HUES6 (cell line): ENCODE results near the gene RAB25.

ENCODE experiments used
- H3K27ac ChIP-seq: 2 replicates; pipeline ENCODE4 v1.7.0; 2013; ENCODE audit warnings: low read depth, mild to moderate bottlenecking, low read length, inconsistent platforms
- H3K27me3 ChIP-seq: 2 replicates; pipeline ENCODE4 v1.6.1; 2013; ENCODE audit warnings: low read length; ENCODE audit not compliant: control insufficient read depth, insufficient read depth
- H3K36me3 ChIP-seq: 2 replicates; pipeline ENCODE4 v1.6.1; 2013; ENCODE audit warnings: low read length; ENCODE audit not compliant: control insufficient read depth, insufficient read depth
- H3K4me1 ChIP-seq: 2 replicates; pipeline ENCODE4 v1.6.1; 2013; ENCODE audit warnings: low read length; ENCODE audit not compliant: control insufficient read depth, insufficient read depth
- H3K4me3 ChIP-seq: 2 replicates; pipeline ENCODE4 v1.5.1; 2013; ENCODE audit warnings: low read depth, low read length
- H3K9ac ChIP-seq: one replicate; pipeline ENCODE4 v1.6.1; 2013; ENCODE audit warnings: mild to moderate bottlenecking, low read length
- H3K9me3 ChIP-seq: 2 replicates; pipeline ENCODE4 v1.6.1; 2013; ENCODE audit warnings: low read depth, low read length; ENCODE audit not compliant: control insufficient read depth, insufficient read depth

Gene RAB25

GRCh38 chr1:156095906-156096508 is 35.0 kb downstream of the RAB25 start:
- peak overlapping the region; percentile 19 for H3K9ac ChIP-seq

GRCh38 chr1:156096640-156097391 is 35.9 kb downstream of the RAB25 start:
- peaks cover 34% of the 10 kb centered on the region; the same call in 1 of the 2 replicates for H3K4me1 ChIP-seq
- no peak overlapping the region for H3K27ac ChIP-seq
- peaks cover 9% of the 10 kb centered on the region for H3K36me3 ChIP-seq

More at GRCh38 chr1:156095906-156096508, 35.0 kb downstream of the RAB25 start:
- H3K9me3 ChIP-seq: no peaks in the 10 kb centered on the region
- no peak overlapping the region for H3K4me3 ChIP-seq
- no peaks in the 10 kb centered on the region for H3K27me3 ChIP-seq
- H3K4me1 ChIP-seq: peaks cover 29% of the 10 kb centered on the region; the same call in 1 of the 2 replicates
- no peak overlapping the region for H3K27ac ChIP-seq
- peaks cover 13% of the 10 kb centered on the region for H3K36me3 ChIP-seq

GRCh38 chr1:156097499-156098178 is 36.7 kb downstream of the RAB25 start:
- Histone ChIP-seq H3K4me1 (peaks cover 40% of the 10 kb centered on the region; the same call in 1 of the 2 replicates), H3K9me3 (no peaks in the 10 kb centered on the region), H3K27me3 (no peaks in the 10 kb centered on the region), H3K4me3 (no peak overlapping the region), H3K36me3 (peaks cover 9% of the 10 kb centered on the region), H3K27ac (no peak overlapping the region), H3K9ac (no peak overlapping the region)

More at GRCh38 chr1:156096640-156097391, 35.9 kb downstream of the RAB25 start:
- Histone ChIP-seq H3K9me3 (no peaks in the 10 kb centered on the region), H3K9ac (peak overlapping the region; percentile 14), H3K27me3 (no peaks in the 10 kb centered on the region), H3K4me3 (no peak overlapping the region)

- Histone ChIP-seq H3K9me3 (no peaks in the 10 kb centered on the region), H3K36me3 (peaks cover 4% of the 10 kb centered on the region; the same call in 1 of the 2 replicates), H3K4me3 (no peak overlapping the region), H3K27me3 (no peaks in the 10 kb centered on the region), H3K27ac (no peak overlapping the region), H3K4me1 (peaks cover 52% of the 10 kb centered on the region), H3K9ac (no peak overlapping the region)
These were observed 37.8 kb downstream of the RAB25 start for GRCh38 chr1:156098784-156099183.

- no peaks in the 10 kb centered on the region for H3K27me3 ChIP-seq
- peaks cover 57% of the 10 kb centered on the region for H3K4me1 ChIP-seq
- no peak overlapping the region for H3K4me3 ChIP-seq
- no peaks in the 10 kb centered on the region for H3K9me3 ChIP-seq
- H3K36me3 ChIP-seq: no peaks in the 10 kb centered on the region
- no peak overlapping the region for H3K9ac ChIP-seq
- no peak overlapping the region for H3K27ac ChIP-seq
These were observed 38.3 kb downstream of the RAB25 start for GRCh38 chr1:156099282-156099681.

GRCh38 chr1:156100205-156100995 is 39.4 kb downstream of the RAB25 start:
- no peaks in the 10 kb centered on the region for H3K36me3 ChIP-seq
- H3K27ac ChIP-seq: no peak overlapping the region
- peaks cover 68% of the 10 kb centered on the region for H3K4me1 ChIP-seq
- H3K9me3 ChIP-seq: no peaks in the 10 kb centered on the region
- no peak overlapping the region for H3K9ac ChIP-seq
- no peak overlapping the region for H3K4me3 ChIP-seq
- H3K27me3 ChIP-seq: no peaks in the 10 kb centered on the region

- H3K4me1 ChIP-seq: peaks cover 68% of the 10 kb centered on the region
- no peak overlapping the region for H3K9ac ChIP-seq
- H3K4me3 ChIP-seq: no peak overlapping the region
- no peak overlapping the region for H3K27ac ChIP-seq
- H3K9me3 ChIP-seq: no peaks in the 10 kb centered on the region
- H3K36me3 ChIP-seq: no peaks in the 10 kb centered on the region
- H3K27me3 ChIP-seq: no peaks in the 10 kb centered on the region
These were observed 40.9 kb downstream of the RAB25 start for GRCh38 chr1:156101880-156102279.

- peak overlapping the region; percentile 15 for H3K9ac ChIP-seq
- H3K4me1 ChIP-seq: peaks cover 74% of the 10 kb centered on the region
- no peaks in the 10 kb centered on the region for H3K27me3 ChIP-seq
- no peaks in the 10 kb centered on the region for H3K9me3 ChIP-seq
- H3K4me3 ChIP-seq: no peak overlapping the region
- H3K27ac ChIP-seq: no peak overlapping the region
- H3K36me3 ChIP-seq: no peaks in the 10 kb centered on the region
These were observed 41.9 kb downstream of the RAB25 start for GRCh38 chr1:156102633-156103511.

GRCh38 chr1:156103521-156103947 is 42.6 kb downstream of the RAB25 start:
- Histone ChIP-seq H3K9ac (peak overlapping the region; percentile 60), H3K27me3 (no peaks in the 10 kb centered on the region), H3K9me3 (no peaks in the 10 kb centered on the region), H3K27ac (no peak overlapping the region), H3K4me1 (peaks cover 77% of the 10 kb centered on the region), H3K4me3 (no peak overlapping the region), H3K36me3 (no peaks in the 10 kb centered on the region)
